CD1c-positive myeloid dendritic cell (primary cell): ENCODE measurements around the gene AXIN2.
"Not testable (repeated sequence)": the region's sequence is repeated elsewhere in the genome, so short reads cannot be mapped to it uniquely, and the experiment has no call there.

Experiments
- DNase-seq: peaks from one replicate; pipeline ENCODE4 v3.0.0-alpha.2; 2016; ENCODE audit errors: extremely low spot score

Gene AXIN2

GRCh38 chr17:65523853-65524664 is 37.4 kb downstream of the AXIN2 start:
- DNase-seq, result no peak

GRCh38 chr17:65523411-65523810 is 38.0 kb downstream of the AXIN2 start:
- peak; percentile 48 for DNase-seq

GRCh38 chr17:65522751-65523404 is 38.6 kb downstream of the AXIN2 start:
- no peak for DNase-seq

GRCh38 chr17:65519462-65519861 is 42.0 kb downstream of the AXIN2 start:
- DNase-seq, result no peak

- no peak for DNase-seq
These were observed 43.2 kb downstream of the AXIN2 start for GRCh38 chr17:65518256-65518655.

- DNase-seq, result no peak
These were observed 45.2 kb downstream of the AXIN2 start for GRCh38 chr17:65515959-65516948.

GRCh38 chr17:65515512-65515911 is 45.9 kb downstream of the AXIN2 start:
- no peak for DNase-seq

- no peak for DNase-seq
These were observed 46.9 kb downstream of the AXIN2 start for GRCh38 chr17:65514541-65514940.

GRCh38 chr17:65514082-65514481 is 47.4 kb downstream of the AXIN2 start:
- no peak for DNase-seq

GRCh38 chr17:65511316-65511715 is 50.1 kb downstream of the AXIN2 start:
- DNase-seq, result no peak

- no peak for DNase-seq
These were observed 52.4 kb downstream of the AXIN2 start for GRCh38 chr17:65509032-65509431.

GRCh38 chr17:65504673-65505072 is 56.8 kb downstream of the AXIN2 start:
- DNase-seq, result not testable (repeated sequence)

GRCh38 chr17:65504141-65504540 is 57.3 kb downstream of the AXIN2 start:
- no peak for DNase-seq

- DNase-seq, result no peak
These were observed 57.9 kb downstream of the AXIN2 start for GRCh38 chr17:65503557-65503956.

- no peak for DNase-seq
These were observed 62.6 kb downstream of the AXIN2 start for GRCh38 chr17:65498816-65499215.

- DNase-seq, result no peak
These were observed 64.6 kb downstream of the AXIN2 start for GRCh38 chr17:65496801-65497200.

GRCh38 chr17:65495122-65496055 is 66.1 kb downstream of the AXIN2 start:
- DNase-seq, result no peak

- no peak for DNase-seq
These were observed 71.9 kb downstream of the AXIN2 start for GRCh38 chr17:65489413-65490155.

- DNase-seq, result no peak
These were observed 72.8 kb downstream of the AXIN2 start for GRCh38 chr17:65488665-65489064.

- DNase-seq, result no peak
These were observed 73.5 kb downstream of the AXIN2 start for GRCh38 chr17:65487990-65488389.
